ENCODE data around the gene CTTNBP2. TPM values are rescaled to one million over a fixed set of nuclear protein-coding genes. Genes with fewer than 3 reads are reported as not detected.

CTTNBP2 gene
- total and polyA plus RNA-seq, 2 donors (not counting 1 experiment from before 2014, with no cell fraction given): 0.04 to 0.27 TPM

DNA sequence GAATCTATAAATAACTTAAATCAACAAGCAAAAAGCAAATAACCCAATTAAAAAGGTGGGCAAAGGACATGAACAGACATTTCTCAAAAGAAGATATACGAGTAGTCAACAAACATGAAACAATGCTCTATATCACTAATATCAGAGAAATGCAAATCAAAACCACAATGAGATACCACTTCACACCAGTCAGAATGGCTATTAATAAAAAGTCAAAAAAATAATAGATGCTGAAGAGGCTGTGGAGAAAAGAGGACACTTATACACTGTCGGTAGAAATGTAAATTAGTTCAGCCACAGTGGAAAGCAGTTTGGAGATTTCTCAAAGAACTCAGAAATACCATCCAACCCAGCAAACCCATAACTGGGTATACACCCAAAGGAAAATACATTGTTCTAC is 70.6 kb downstream of the CTTNBP2 start:
- ATAC-seq (ENCODE audit: low read depth) (no peak), DNase-seq (no peak)
- ChIA-PET CTCF (no interaction called here), POLR2A (no interaction called here)
- intact Hi-C loops (cut with micrococcal nuclease): no loop called here
- Mint-ChIP-seq H3K4me3 (no peak overlapping the region), H3K4me1 (no peaks in the 10 kb centered on the region), H3K27me3 (peaks cover 3% of the 10 kb centered on the region), H3K27ac (no peak overlapping the region), H3K9me3 (ENCODE audit: insufficient read depth) (no peaks in the 10 kb centered on the region)
- no peak overlapping the region for H3K9ac ChIP-seq (ENCODE audit: low read length)
- no peak overlapping the region for H3K27ac ChIP-seq (ENCODE audit: low read length in 2 of 2)
- no peaks in the 10 kb centered on the region for H3K4me1 ChIP-seq (ENCODE audit: control insufficient read depth in 2 of 2, insufficient read depth in 2 of 2, low read length in 2 of 2)
- H3K79me2 ChIP-seq (ENCODE audit: control insufficient read depth, insufficient read depth, low read length): no peaks in the 10 kb centered on the region
- H3K36me3 ChIP-seq (replicated peaks in 1 of 2; ENCODE audit: control extremely low read depth in 1 of 2, control insufficient read depth in 1 of 2, extremely low read depth in 1 of 2, insufficient read depth in 2 of 2, low read length in 1 of 2): no peaks in the 10 kb centered on the region
- H2AFZ ChIP-seq (ENCODE audit: insufficient read depth, low read depth, low read length, poor library complexity, severe bottlenecking): no peak overlapping the region
- no peaks in the 10 kb centered on the region for H3K9me3 ChIP-seq (ENCODE audit: control extremely low read depth in 1 of 3, control insufficient read depth in 2 of 3, insufficient read depth in 1 of 3, low read length in 2 of 3)
- no CpG with 5 or more reads among the region's 2 CpGs for WGBS (ENCODE audit: insufficient coverage)
- TF ChIP-seq EZH2 (IDR thresholded peaks at IDR 0.05; ENCODE audit: borderline replicate concordance, insufficient read depth, low read depth, low read length, poor library complexity, severe bottlenecking) (no peak), CTCF (IDR thresholded peaks at IDR 0.05) (no peak)
- H4K20me1 ChIP-seq (ENCODE audit: control insufficient read depth, insufficient read depth, low read length, poor library complexity, severe bottlenecking): no peaks in the 10 kb centered on the region
- H3K4me2 ChIP-seq (replicated peaks; ENCODE audit: low read depth, low read length, poor library complexity, severe bottlenecking): no peak overlapping the region
- no peaks in the 10 kb centered on the region for H3K27me3 ChIP-seq (replicated peaks in 1 of 4; ENCODE audit: control extremely low read depth in 1 of 4, control insufficient read depth in 3 of 4, insufficient read depth in 4 of 4, low read length in 3 of 4)
- no peak overlapping the region for H3K4me3 ChIP-seq (ENCODE audit: control extremely low read depth in 1 of 5, extremely low read depth in 1 of 5, insufficient read depth in 1 of 5, low read depth in 2 of 5, low read length in 4 of 5)

- H3K4me2 ChIP-seq (replicated peaks; ENCODE audit: low read depth, low read length, poor library complexity, severe bottlenecking): no peak overlapping the region
Measured at GRCh38 chr7:117800841-117801240, 72.4 kb downstream of the CTTNBP2 start.

More at GRCh38 chr7:117800841-117801240, 72.4 kb downstream of the CTTNBP2 start:
- no peaks in the 10 kb centered on the region for H4K20me1 ChIP-seq (ENCODE audit: control insufficient read depth, insufficient read depth, low read length, poor library complexity, severe bottlenecking)
- CTCF ChIA-PET: no interaction called here
- H3K27ac ChIP-seq (ENCODE audit: low read length in 2 of 2): no peak overlapping the region
- Mint-ChIP-seq H3K9me3 (ENCODE audit: insufficient read depth) (no peaks in the 10 kb centered on the region), H3K4me1 (no peaks in the 10 kb centered on the region), H3K4me3 (no peak overlapping the region), H3K27me3 (peaks cover 10% of the 10 kb centered on the region), H3K27ac (no peak overlapping the region)
- no peaks in the 10 kb centered on the region for H3K79me2 ChIP-seq (ENCODE audit: control insufficient read depth, insufficient read depth, low read length)
- no peaks in the 10 kb centered on the region for H3K9me3 ChIP-seq (ENCODE audit: control extremely low read depth in 1 of 3, control insufficient read depth in 2 of 3, insufficient read depth in 1 of 3, low read length in 2 of 3)
- WGBS (ENCODE audit: insufficient coverage): no CpG with 5 or more reads among the region's 1 CpG
- POLR2A ChIA-PET: no interaction called here
- no peaks in the 10 kb centered on the region for H3K27me3 ChIP-seq (replicated peaks in 1 of 4; ENCODE audit: control extremely low read depth in 1 of 4, control insufficient read depth in 3 of 4, insufficient read depth in 4 of 4, low read length in 3 of 4)
- no peaks in the 10 kb centered on the region for H3K4me1 ChIP-seq (ENCODE audit: control insufficient read depth in 2 of 2, insufficient read depth in 2 of 2, low read length in 2 of 2)
- H2AFZ ChIP-seq (ENCODE audit: insufficient read depth, low read depth, low read length, poor library complexity, severe bottlenecking): no peak overlapping the region
- H3K4me3 ChIP-seq (ENCODE audit: control extremely low read depth in 1 of 5, extremely low read depth in 1 of 5, insufficient read depth in 1 of 5, low read depth in 2 of 5, low read length in 4 of 5): no peak overlapping the region
- H3K36me3 ChIP-seq (replicated peaks in 1 of 2; ENCODE audit: control extremely low read depth in 1 of 2, control insufficient read depth in 1 of 2, extremely low read depth in 1 of 2, insufficient read depth in 2 of 2, low read length in 1 of 2): no peaks in the 10 kb centered on the region
- TF ChIP-seq EZH2 (IDR thresholded peaks at IDR 0.05; ENCODE audit: borderline replicate concordance, insufficient read depth, low read depth, low read length, poor library complexity, severe bottlenecking) (no peak), CTCF (IDR thresholded peaks at IDR 0.05) (no peak)
- ATAC-seq (ENCODE audit: low read depth): no peak
- intact Hi-C loops (cut with micrococcal nuclease): no loop called here
- no peak for DNase-seq
- H3K9ac ChIP-seq (ENCODE audit: low read length): no peak overlapping the region
